GM23338 (cell line): ENCODE measurements around the gene GMPPB. TPM values are rescaled to one million over a fixed set of nuclear protein-coding genes. Genes with fewer than 3 reads are reported as not detected.

ENCODE experiments used
- ATAC-seq: fragments of 200-7000 bp; cut with Tn5 transposase; 3 replicates; pipeline ENCODE4 v1.9.1; 2020
- DNase-seq: peaks from one replicate; pipeline ENCODE4 v3.0.0-alpha.2; 2015; ENCODE audit warnings: low spot score
- H2AFZ ChIP-seq: fragments of 200-600 bp; sonication (generic); 2 replicates; pipeline ENCODE4 v1.8.0; 2016; ENCODE audit warnings: antibody characterized with exemption, mild to moderate bottlenecking, moderate library complexity
- H3F3A ChIP-seq: fragments of 200-600 bp; sonication (generic); replicated peaks from 2 replicates; pipeline ENCODE4 v1.8.0; 2017; ENCODE audit warnings: antibody characterized with exemption, mixed run types, low read depth
- H3K27ac ChIP-seq: fragments of 200-600 bp; sonication (generic); 2 replicates; pipeline ENCODE4 v1.6.1; 2016; ENCODE audit warnings: low read depth
- H3K27me3 ChIP-seq: fragments of 200-600 bp; sonication (generic); 2 replicates; pipeline ENCODE4 v1.8.0; 2016; ENCODE audit warnings: mild to moderate bottlenecking, mixed run types, moderate library complexity; ENCODE audit not compliant: insufficient read depth
- H3K36me3 ChIP-seq: fragments of 200-600 bp; sonication (generic); 2 replicates; pipeline ENCODE4 v1.8.0; 2016; ENCODE audit warnings: mild to moderate bottlenecking; ENCODE audit not compliant: insufficient read depth
- H3K4me1 ChIP-seq: fragments of 200-600 bp; sonication (generic); 2 replicates; pipeline ENCODE4 v1.8.0; 2016; ENCODE audit warnings: mild to moderate bottlenecking, moderate library complexity; ENCODE audit not compliant: insufficient read depth
- H3K4me2 ChIP-seq: fragments of 200-600 bp; sonication (generic); 2 replicates; pipeline ENCODE4 v1.7.1; 2017; ENCODE audit warnings: mixed run types
- H3K4me3 ChIP-seq: fragments of 200-600 bp; sonication (generic); 2 replicates; pipeline ENCODE4 v1.6.1; 2016; ENCODE audit warnings: mixed run types
- H3K79me2 ChIP-seq: fragments of 200-600 bp; sonication (generic); replicated peaks from 2 replicates; pipeline ENCODE4 v1.8.0; 2017; ENCODE audit warnings: mild to moderate bottlenecking; ENCODE audit not compliant: insufficient read depth
- H3K9me2 ChIP-seq: fragments of 200-600 bp; sonication (generic); 2 replicates; pipeline ENCODE4 v1.8.0; 2017; ENCODE audit not compliant: insufficient read depth
- H4K20me1 ChIP-seq: fragments of 200-600 bp; sonication (generic); replicated peaks from 2 replicates; pipeline ENCODE4 v1.8.0; 2017; ENCODE audit warnings: mild to moderate bottlenecking; ENCODE audit not compliant: insufficient read depth
- H3K27ac Mint-ChIP-seq: 2 replicates; pipeline ENCODE4 v1.8.0; 2020; ENCODE audit warnings: inconsistent platforms, mild to moderate bottlenecking, moderate library complexity, mixed read lengths
- H3K27me3 Mint-ChIP-seq: 3 replicates; pipeline ENCODE4 v1.8.0; 2022; ENCODE audit warnings: low read depth, mild to moderate bottlenecking, moderate library complexity, mixed read lengths, inconsistent platforms; ENCODE audit not compliant: insufficient read depth, poor library complexity
- H3K36me3 Mint-ChIP-seq: 3 replicates; pipeline ENCODE4 v1.8.0; 2021; ENCODE audit warnings: low read depth, mild to moderate bottlenecking, inconsistent platforms, moderate library complexity, mixed read lengths
- H3K4me1 Mint-ChIP-seq: 3 replicates; pipeline ENCODE4 v1.8.0; 2020; ENCODE audit warnings: mild to moderate bottlenecking, inconsistent platforms, mixed read lengths
- H3K4me3 Mint-ChIP-seq: 3 replicates; pipeline ENCODE4 v1.8.0; 2021; ENCODE audit warnings: moderate library complexity, mild to moderate bottlenecking, inconsistent platforms, mixed read lengths
- H3K9me3 Mint-ChIP-seq: 3 replicates; pipeline ENCODE4 v1.8.0; 2020; ENCODE audit warnings: moderate library complexity, mild to moderate bottlenecking, inconsistent platforms, mixed read lengths
- CREB1 ChIP-seq: fragments of 250-450 bp; sonication (Bioruptor Pico); IDR thresholded peaks from 2 replicates; pipeline ENCODE4 v1.5.0; 2020; ENCODE audit warnings: low read depth, mild to moderate bottlenecking, moderate library complexity
- EZH2 ChIP-seq: fragments of 200-600 bp; sonication (generic); IDR thresholded peaks from one replicate; pipeline ENCODE4 v1.8.0; 2017; ENCODE audit warnings: antibody characterized with exemption, mild to moderate bottlenecking, low read depth; ENCODE audit not compliant: unreplicated experiment
- EZH2phosphoT487 ChIP-seq: fragments of 200-600 bp; sonication (generic); IDR thresholded peaks from one replicate; pipeline ENCODE4 v1.8.1; 2018; ENCODE audit warnings: antibody characterized with exemption; ENCODE audit not compliant: unreplicated experiment
- JUNB ChIP-seq: IDR thresholded peaks from one replicate; pipeline ENCODE4 v1.6.1; 2016; ENCODE audit warnings: antibody characterized with exemption; ENCODE audit not compliant: unreplicated experiment
- NANOG ChIP-seq: IDR thresholded peaks from 2 replicates; pipeline ENCODE4 v1.6.1; 2016; ENCODE audit warnings: antibody characterized with exemption, borderline replicate concordance
- POLR2AphosphoS5 ChIP-seq: IDR thresholded peaks from 2 replicates; pipeline ENCODE4 v1.6.1; 2016; ENCODE audit warnings: antibody characterized with exemption, low read depth
- STAT1 ChIP-seq: IDR thresholded peaks from one replicate; pipeline ENCODE4 v1.6.1; 2016; ENCODE audit warnings: antibody characterized with exemption; ENCODE audit not compliant: unreplicated experiment
- ZNF114 ChIP-seq: fragments of 250-450 bp; sonication (Bioruptor Pico); IDR thresholded peaks from 2 replicates; pipeline ENCODE4 v1.5.0; 2020; ENCODE audit warnings: mild to moderate bottlenecking, moderate library complexity
- ZNF331 ChIP-seq: fragments of 250-450 bp; sonication (Bioruptor Pico); IDR thresholded peaks from 2 replicates; pipeline ENCODE4 v1.5.0; 2020; ENCODE audit warnings: low read depth, mild to moderate bottlenecking, moderate library complexity
- polyA plus RNA-seq: library from polyadenylated mRNA; unstranded; fragments of >200 nt; fragmentation: Nextera tagmentation; extraction: Ambion mirVana; gene quantifications from 2 replicates; pipeline ENCODE4 v1.2.1, GENCODE V29; 2016
- total RNA-seq: library from RNA; depleted of rRNA; stranded (reverse); fragments of >200 nt; shearing (Covaris generic); gene quantifications from 2 replicates; pipeline ENCODE4 v1.2.3, GENCODE V29; 2014
- TF ChIP-seq, protein P1 (sequence below): IDR thresholded peaks from one replicate; pipeline ENCODE4 v1.6.1; 2018; ENCODE audit warnings: antibody characterized with exemption; ENCODE audit not compliant: unreplicated experiment
- TF ChIP-seq, protein P2 (sequence below): IDR thresholded peaks from 2 replicates; pipeline ENCODE4 v1.6.1; 2016; ENCODE audit warnings: antibody characterized with exemption
- TF ChIP-seq, protein P3 (sequence below), 2 experiments: fragments of 200-600 bp in 1 of 2; sonication (generic) in 1 of 2; conservative IDR thresholded peaks; 2 replicates each; pipeline versions ENCODE4 v1.5.1 to v1.6.1; 2016 to 2017; ENCODE audit warnings: antibody characterized with exemption in 2 of 2, low read depth in 2 of 2, mild to moderate bottlenecking in 2 of 2, moderate library complexity in 1 of 2
- TF ChIP-seq, protein P4 (sequence below): fragments of 250-450 bp; sonication (Bioruptor Pico); IDR thresholded peaks from 2 replicates; pipeline ENCODE4 v1.5.0; 2020; ENCODE audit warnings: mild to moderate bottlenecking, moderate library complexity

GMPPB gene
- total and polyA plus RNA-seq, 2 experiments from 2014 or later = 10.2 to 36.1 TPM

DNA sequence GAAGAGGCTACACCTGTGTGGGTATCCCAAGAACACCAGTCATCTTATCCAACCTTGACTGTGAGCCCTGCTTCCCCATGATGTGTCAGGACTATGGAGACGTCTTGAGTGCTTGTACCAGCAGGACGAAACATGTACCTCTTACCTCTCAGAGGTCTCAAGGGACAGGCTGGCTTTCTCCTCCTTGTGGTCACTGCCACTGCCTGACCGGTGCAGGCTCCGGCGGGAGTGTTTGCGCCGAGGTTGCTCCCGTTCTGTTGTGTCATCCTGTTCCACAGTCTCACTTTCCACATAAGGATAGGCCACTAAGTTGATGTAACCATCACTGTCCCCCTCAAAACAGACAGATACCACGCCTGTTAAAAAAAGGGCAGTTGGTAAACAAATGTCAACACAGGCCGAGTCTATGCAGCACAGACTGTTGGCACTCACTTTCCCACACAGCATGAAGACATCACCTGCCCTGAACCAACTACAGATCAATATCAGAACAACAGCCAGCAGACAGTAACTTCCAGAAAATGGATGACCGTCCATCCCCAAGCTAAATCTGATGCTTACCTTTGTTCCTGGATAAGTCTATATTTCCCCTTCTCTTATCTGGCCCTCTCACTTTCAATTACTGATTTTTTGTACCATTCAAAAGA, 14.4 kb upstream of the GMPPB start:
- no peaks in the 10 kb centered on the region; the same call in none of the 2 replicates for H3K36me3 ChIP-seq
- ATAC-seq (no peak), DNase-seq (no peak)
- no peaks in the 10 kb centered on the region for H3K27me3 ChIP-seq
- H3K27me3 Mint-ChIP-seq = peaks cover 4% of the 10 kb centered on the region
- TF ChIP-seq JUNB (no peak), ZNF331 (CRISPR knock-in tag) (no peak), STAT1 (no peak), POLR2AphosphoS5 (no peak), EZH2 (no peak), ZNF114 (CRISPR knock-in tag) (no peak), CREB1 (CRISPR knock-in tag) (no peak), EZH2phosphoT487 (no peak), NANOG (no peak)
- TF ChIP-seq, protein P1, sequence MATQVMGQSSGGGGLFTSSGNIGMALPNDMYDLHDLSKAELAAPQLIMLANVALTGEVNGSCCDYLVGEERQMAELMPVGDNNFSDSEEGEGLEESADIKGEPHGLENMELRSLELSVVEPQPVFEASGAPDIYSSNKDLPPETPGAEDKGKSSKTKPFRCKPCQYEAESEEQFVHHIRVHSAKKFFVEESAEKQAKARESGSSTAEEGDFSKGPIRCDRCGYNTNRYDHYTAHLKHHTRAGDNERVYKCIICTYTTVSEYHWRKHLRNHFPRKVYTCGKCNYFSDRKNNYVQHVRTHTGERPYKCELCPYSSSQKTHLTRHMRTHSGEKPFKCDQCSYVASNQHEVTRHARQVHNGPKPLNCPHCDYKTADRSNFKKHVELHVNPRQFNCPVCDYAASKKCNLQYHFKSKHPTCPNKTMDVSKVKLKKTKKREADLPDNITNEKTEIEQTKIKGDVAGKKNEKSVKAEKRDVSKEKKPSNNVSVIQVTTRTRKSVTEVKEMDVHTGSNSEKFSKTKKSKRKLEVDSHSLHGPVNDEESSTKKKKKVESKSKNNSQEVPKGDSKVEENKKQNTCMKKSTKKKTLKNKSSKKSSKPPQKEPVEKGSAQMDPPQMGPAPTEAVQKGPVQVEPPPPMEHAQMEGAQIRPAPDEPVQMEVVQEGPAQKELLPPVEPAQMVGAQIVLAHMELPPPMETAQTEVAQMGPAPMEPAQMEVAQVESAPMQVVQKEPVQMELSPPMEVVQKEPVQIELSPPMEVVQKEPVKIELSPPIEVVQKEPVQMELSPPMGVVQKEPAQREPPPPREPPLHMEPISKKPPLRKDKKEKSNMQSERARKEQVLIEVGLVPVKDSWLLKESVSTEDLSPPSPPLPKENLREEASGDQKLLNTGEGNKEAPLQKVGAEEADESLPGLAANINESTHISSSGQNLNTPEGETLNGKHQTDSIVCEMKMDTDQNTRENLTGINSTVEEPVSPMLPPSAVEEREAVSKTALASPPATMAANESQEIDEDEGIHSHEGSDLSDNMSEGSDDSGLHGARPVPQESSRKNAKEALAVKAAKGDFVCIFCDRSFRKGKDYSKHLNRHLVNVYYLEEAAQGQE = no peak
- TF ChIP-seq, protein P2, sequence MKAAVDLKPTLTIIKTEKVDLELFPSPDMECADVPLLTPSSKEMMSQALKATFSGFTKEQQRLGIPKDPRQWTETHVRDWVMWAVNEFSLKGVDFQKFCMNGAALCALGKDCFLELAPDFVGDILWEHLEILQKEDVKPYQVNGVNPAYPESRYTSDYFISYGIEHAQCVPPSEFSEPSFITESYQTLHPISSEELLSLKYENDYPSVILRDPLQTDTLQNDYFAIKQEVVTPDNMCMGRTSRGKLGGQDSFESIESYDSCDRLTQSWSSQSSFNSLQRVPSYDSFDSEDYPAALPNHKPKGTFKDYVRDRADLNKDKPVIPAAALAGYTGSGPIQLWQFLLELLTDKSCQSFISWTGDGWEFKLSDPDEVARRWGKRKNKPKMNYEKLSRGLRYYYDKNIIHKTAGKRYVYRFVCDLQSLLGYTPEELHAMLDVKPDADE = no peak
- TF ChIP-seq, protein P3, sequence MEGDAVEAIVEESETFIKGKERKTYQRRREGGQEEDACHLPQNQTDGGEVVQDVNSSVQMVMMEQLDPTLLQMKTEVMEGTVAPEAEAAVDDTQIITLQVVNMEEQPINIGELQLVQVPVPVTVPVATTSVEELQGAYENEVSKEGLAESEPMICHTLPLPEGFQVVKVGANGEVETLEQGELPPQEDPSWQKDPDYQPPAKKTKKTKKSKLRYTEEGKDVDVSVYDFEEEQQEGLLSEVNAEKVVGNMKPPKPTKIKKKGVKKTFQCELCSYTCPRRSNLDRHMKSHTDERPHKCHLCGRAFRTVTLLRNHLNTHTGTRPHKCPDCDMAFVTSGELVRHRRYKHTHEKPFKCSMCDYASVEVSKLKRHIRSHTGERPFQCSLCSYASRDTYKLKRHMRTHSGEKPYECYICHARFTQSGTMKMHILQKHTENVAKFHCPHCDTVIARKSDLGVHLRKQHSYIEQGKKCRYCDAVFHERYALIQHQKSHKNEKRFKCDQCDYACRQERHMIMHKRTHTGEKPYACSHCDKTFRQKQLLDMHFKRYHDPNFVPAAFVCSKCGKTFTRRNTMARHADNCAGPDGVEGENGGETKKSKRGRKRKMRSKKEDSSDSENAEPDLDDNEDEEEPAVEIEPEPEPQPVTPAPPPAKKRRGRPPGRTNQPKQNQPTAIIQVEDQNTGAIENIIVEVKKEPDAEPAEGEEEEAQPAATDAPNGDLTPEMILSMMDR (conservative IDR thresholded peaks at IDR 0.05; ENCODE audit: low read depth in 2 of 2) = no peak
- TF ChIP-seq, protein P4, sequence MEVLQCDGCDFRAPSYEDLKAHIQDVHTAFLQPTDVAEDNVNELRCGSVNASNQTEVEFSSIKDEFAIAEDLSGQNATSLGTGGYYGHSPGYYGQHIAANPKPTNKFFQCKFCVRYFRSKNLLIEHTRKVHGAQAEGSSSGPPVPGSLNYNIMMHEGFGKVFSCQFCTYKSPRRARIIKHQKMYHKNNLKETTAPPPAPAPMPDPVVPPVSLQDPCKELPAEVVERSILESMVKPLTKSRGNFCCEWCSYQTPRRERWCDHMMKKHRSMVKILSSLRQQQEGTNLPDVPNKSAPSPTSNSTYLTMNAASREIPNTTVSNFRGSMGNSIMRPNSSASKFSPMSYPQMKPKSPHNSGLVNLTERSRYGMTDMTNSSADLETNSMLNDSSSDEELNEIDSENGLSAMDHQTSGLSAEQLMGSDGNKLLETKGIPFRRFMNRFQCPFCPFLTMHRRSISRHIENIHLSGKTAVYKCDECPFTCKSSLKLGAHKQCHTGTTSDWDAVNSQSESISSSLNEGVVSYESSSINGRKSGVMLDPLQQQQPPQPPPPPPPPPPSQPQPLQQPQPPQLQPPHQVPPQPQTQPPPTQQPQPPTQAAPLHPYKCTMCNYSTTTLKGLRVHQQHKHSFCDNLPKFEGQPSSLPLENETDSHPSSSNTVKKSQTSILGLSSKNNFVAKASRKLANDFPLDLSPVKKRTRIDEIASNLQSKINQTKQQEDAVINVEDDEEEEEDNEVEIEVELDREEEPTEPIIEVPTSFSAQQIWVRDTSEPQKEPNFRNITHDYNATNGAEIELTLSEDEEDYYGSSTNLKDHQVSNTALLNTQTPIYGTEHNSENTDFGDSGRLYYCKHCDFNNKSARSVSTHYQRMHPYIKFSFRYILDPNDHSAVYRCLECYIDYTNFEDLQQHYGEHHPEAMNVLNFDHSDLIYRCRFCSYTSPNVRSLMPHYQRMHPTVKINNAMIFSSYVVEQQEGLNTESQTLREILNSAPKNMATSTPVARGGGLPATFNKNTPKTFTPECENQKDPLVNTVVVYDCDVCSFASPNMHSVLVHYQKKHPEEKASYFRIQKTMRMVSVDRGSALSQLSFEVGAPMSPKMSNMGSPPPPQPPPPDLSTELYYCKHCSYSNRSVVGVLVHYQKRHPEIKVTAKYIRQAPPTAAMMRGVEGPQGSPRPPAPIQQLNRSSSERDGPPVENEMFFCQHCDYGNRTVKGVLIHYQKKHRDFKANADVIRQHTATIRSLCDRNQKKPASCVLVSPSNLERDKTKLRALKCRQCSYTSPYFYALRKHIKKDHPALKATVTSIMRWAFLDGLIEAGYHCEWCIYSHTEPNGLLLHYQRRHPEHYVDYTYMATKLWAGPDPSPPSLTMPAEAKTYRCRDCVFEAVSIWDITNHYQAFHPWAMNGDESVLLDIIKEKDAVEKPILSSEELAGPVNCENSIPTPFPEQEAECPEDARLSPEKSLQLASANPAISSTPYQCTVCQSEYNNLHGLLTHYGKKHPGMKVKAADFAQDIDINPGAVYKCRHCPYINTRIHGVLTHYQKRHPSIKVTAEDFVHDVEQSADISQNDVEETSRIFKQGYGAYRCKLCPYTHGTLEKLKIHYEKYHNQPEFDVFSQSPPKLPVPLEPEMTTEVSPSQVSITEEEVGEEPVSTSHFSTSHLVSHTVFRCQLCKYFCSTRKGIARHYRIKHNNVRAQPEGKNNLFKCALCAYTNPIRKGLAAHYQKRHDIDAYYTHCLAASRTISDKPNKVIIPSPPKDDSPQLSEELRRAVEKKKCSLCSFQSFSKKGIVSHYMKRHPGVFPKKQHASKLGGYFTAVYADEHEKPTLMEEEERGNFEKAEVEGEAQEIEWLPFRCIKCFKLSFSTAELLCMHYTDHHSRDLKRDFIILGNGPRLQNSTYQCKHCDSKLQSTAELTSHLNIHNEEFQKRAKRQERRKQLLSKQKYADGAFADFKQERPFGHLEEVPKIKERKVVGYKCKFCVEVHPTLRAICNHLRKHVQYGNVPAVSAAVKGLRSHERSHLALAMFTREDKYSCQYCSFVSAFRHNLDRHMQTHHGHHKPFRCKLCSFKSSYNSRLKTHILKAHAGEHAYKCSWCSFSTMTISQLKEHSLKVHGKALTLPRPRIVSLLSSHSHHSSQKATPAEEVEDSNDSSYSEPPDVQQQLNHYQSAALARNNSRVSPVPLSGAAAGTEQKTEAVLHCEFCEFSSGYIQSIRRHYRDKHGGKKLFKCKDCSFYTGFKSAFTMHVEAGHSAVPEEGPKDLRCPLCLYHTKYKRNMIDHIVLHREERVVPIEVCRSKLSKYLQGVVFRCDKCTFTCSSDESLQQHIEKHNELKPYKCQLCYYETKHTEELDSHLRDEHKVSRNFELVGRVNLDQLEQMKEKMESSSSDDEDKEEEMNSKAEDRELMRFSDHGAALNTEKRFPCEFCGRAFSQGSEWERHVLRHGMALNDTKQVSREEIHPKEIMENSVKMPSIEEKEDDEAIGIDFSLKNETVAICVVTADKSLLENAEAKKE = no peak
- H3K4me1 Mint-ChIP-seq = no peaks in the 10 kb centered on the region
- H3K4me1 ChIP-seq = no peaks in the 10 kb centered on the region
- peaks cover 41% of the 10 kb centered on the region for H3K36me3 Mint-ChIP-seq
- no peak overlapping the region for H3K4me2 ChIP-seq
- no peak overlapping the region for H3K27ac ChIP-seq
- 0 out of 2 replicates have a peak overlapping the region, but pooled peaks have one; percentile 21 for H3K27ac Mint-ChIP-seq
- 0 out of 2 replicates have a peak, but pooled peaks cover 3% of the 10 kb centered on the region for H3K79me2 ChIP-seq
- no peaks in the 10 kb centered on the region for H3K9me3 Mint-ChIP-seq
- H3K9me2 ChIP-seq = no peaks in the 10 kb centered on the region
- no peak overlapping the region for H3K4me3 Mint-ChIP-seq
- no peaks in the 10 kb centered on the region for H3F3A ChIP-seq
- H3K4me3 ChIP-seq = no peak overlapping the region
- no peak overlapping the region for H2AFZ ChIP-seq
- peaks cover 10% of the 10 kb centered on the region for H4K20me1 ChIP-seq
